HCT116 (cell line): ENCODE measurements around the gene ZMYND12.

ENCODE experiments used
- EZH2 ChIP-seq: fragments of 200-600 bp; sonication (generic); IDR thresholded peaks from 2 replicates; pipeline ENCODE4 v1.6.1; 2017; ENCODE audit warnings: antibody characterized with exemption, mixed run types
- EZH2phosphoT487 ChIP-seq: fragments of 200-600 bp; IDR thresholded peaks from 2 replicates; pipeline ENCODE4 v1.6.1; 2018; ENCODE audit warnings: antibody characterized with exemption, borderline replicate concordance
- POLR2A ChIP-seq: IDR thresholded peaks from 2 replicates; pipeline ENCODE4 v1.7.0; 2011; ENCODE audit warnings: borderline replicate concordance; ENCODE audit not compliant: insufficient read depth, insufficient read length; ENCODE audit errors: extremely low read depth
- POLR2AphosphoS5 ChIP-seq: IDR thresholded peaks from 2 replicates; pipeline ENCODE4 v1.6.1; 2011; ENCODE audit warnings: mild to moderate bottlenecking, low read depth, low read length, moderate library complexity
- TCF7L2 ChIP-seq: IDR thresholded peaks from 2 replicates; pipeline ENCODE4 v1.7.0; 2011; ENCODE audit warnings: borderline replicate concordance, inconsistent platforms; ENCODE audit not compliant: insufficient read depth, insufficient read length; ENCODE audit errors: extremely low read depth
- YY1 ChIP-seq: IDR thresholded peaks from 2 replicates; pipeline ENCODE4 v1.6.1; 2011; ENCODE audit warnings: low read length, low read depth, moderate library complexity, mild to moderate bottlenecking; ENCODE audit not compliant: insufficient replicate concordance; ENCODE audit errors: extremely low read depth
- ZFX ChIP-seq: fragments of 450-650 bp; IDR thresholded peaks from 2 replicates; pipeline ENCODE4 v1.6.1; 2017
- TF ChIP-seq, protein P1 (sequence below), 3 experiments: fragments of 200-600 bp in 1 of 3; sonication (generic) in 1 of 3; IDR thresholded peaks in 2 of 3; conservative IDR thresholded peaks in 1 of 3; 2 replicates each; pipeline ENCODE4 v1.5.1; 2012 to 2017; ENCODE audit warnings: low read depth in 2 of 3, low read length in 2 of 3, antibody characterized with exemption in 1 of 3, borderline replicate concordance in 1 of 3, control low read depth in 1 of 3, mild to moderate bottlenecking in 1 of 3, mixed read lengths in 1 of 3, mixed run types in 1 of 3, moderate library complexity in 1 of 3; ENCODE audit not compliant: insufficient read depth in 1 of 3
- TF ChIP-seq, protein P2 (sequence below): IDR thresholded peaks from 2 replicates; pipeline ENCODE4 v1.6.1; 2012; ENCODE audit warnings: low read depth

DNA sequence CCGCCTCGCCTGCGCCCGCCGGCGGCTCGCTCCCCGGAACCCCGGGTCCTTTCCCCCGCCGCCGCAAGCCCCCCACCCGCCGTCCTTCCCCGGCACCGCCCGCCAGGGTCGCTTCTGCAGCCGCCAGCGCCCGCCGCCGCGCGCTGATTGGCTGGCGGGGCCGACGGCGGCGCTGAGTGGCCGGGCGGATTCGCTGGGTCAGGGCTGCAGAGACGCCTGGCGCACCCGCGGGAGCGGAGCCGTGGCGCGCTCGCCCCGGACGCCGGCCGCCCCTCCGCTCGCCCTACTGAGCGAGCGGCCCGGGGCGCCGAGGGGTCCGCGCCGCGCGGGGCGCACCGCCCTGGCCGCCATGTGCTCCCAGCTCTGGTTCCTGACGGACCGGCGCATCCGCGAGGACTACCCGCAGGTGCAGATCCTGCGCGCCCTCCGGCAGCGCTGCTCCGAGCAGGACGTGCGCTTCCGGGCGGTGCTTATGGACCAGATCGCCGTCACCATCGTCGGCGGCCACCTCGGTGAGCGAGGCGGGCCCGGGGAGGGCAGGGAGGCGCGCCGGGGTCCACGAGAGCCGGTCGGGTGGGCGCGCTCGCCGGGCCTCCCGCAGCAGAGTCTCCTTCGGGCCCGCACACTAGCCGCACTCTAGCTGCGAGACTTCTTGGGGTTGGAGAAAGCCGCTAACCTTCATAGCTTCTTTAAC lies 75.1 kb downstream of the ZMYND12 start, which contains the start of gene RIMKLA:
- TF ChIP-seq EZH2phosphoT487 (no peak), YY1 (no peak), POLR2AphosphoS5 (peak; percentile 46; the same call in 1 of the 2 replicates), POLR2A (no peak), EZH2 (no peak), ZFX (no peak), TCF7L2 (no peak)
- TF ChIP-seq, protein P1, sequence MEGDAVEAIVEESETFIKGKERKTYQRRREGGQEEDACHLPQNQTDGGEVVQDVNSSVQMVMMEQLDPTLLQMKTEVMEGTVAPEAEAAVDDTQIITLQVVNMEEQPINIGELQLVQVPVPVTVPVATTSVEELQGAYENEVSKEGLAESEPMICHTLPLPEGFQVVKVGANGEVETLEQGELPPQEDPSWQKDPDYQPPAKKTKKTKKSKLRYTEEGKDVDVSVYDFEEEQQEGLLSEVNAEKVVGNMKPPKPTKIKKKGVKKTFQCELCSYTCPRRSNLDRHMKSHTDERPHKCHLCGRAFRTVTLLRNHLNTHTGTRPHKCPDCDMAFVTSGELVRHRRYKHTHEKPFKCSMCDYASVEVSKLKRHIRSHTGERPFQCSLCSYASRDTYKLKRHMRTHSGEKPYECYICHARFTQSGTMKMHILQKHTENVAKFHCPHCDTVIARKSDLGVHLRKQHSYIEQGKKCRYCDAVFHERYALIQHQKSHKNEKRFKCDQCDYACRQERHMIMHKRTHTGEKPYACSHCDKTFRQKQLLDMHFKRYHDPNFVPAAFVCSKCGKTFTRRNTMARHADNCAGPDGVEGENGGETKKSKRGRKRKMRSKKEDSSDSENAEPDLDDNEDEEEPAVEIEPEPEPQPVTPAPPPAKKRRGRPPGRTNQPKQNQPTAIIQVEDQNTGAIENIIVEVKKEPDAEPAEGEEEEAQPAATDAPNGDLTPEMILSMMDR (IDR thresholded peaks at IDR 0.05 in 2 of 3, conservative IDR thresholded peaks at IDR 0.05 in 1 of 3; ENCODE audit: borderline replicate concordance in 1 of 3, insufficient read depth in 1 of 3, low read depth in 2 of 3, low read length in 2 of 3), result no peak
- TF ChIP-seq, protein P2, sequence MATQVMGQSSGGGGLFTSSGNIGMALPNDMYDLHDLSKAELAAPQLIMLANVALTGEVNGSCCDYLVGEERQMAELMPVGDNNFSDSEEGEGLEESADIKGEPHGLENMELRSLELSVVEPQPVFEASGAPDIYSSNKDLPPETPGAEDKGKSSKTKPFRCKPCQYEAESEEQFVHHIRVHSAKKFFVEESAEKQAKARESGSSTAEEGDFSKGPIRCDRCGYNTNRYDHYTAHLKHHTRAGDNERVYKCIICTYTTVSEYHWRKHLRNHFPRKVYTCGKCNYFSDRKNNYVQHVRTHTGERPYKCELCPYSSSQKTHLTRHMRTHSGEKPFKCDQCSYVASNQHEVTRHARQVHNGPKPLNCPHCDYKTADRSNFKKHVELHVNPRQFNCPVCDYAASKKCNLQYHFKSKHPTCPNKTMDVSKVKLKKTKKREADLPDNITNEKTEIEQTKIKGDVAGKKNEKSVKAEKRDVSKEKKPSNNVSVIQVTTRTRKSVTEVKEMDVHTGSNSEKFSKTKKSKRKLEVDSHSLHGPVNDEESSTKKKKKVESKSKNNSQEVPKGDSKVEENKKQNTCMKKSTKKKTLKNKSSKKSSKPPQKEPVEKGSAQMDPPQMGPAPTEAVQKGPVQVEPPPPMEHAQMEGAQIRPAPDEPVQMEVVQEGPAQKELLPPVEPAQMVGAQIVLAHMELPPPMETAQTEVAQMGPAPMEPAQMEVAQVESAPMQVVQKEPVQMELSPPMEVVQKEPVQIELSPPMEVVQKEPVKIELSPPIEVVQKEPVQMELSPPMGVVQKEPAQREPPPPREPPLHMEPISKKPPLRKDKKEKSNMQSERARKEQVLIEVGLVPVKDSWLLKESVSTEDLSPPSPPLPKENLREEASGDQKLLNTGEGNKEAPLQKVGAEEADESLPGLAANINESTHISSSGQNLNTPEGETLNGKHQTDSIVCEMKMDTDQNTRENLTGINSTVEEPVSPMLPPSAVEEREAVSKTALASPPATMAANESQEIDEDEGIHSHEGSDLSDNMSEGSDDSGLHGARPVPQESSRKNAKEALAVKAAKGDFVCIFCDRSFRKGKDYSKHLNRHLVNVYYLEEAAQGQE, result no peak
